GM21526 (cell line): ENCODE data around the gene DUSP15.
"Not testable (repeated sequence)": the region's sequence is repeated elsewhere in the genome, so short reads cannot be mapped to it uniquely, and the experiment has no call there.

ENCODE experiments used
- ATAC-seq: cut with Tn5 transposase; IDR thresholded peaks from one replicate; pipeline ENCODE4 v1.9.1; 2021; ENCODE audit warnings: moderate library complexity; ENCODE audit not compliant: unreplicated experiment, low FRiP score

DUSP15 gene

GRCh38 chr20:31869942-31870725, at the start of gene DUSP15, which contains the start of gene TTLL9:
TSS of gene DUSP15 (minus strand) at chr20:31870527. CDS start at chr20:31870337, 190 bp downstream.
TSS of gene TTLL9 (plus strand) at chr20:31870634. CDS start at chr20:31871127, 493 bp downstream.
- ATAC-seq: no peak

- no peak for ATAC-seq
Observed at GRCh38 chr20:31919410-31920155, 49.3 kb upstream of the DUSP15 start.

- ATAC-seq: no peak
Observed at GRCh38 chr20:31918466-31919105, 48.3 kb upstream of the DUSP15 start.

- not testable (repeated sequence) for ATAC-seq
Observed at GRCh38 chr20:31917962-31918412, 47.7 kb upstream of the DUSP15 start.

- ATAC-seq: no peak
Observed at GRCh38 chr20:31916708-31917107, 46.4 kb upstream of the DUSP15 start.

GRCh38 chr20:31915491-31916280, 45.4 kb upstream of the DUSP15 start:
- ATAC-seq: no peak

- no peak for ATAC-seq
Observed at GRCh38 chr20:31914170-31914569, 43.8 kb upstream of the DUSP15 start.

- ATAC-seq: no peak
Observed at GRCh38 chr20:31913431-31914157, 43.3 kb upstream of the DUSP15 start.

- no peak for ATAC-seq
Observed at GRCh38 chr20:31910071-31910803, 39.9 kb upstream of the DUSP15 start.

GRCh38 chr20:31909253-31910070, 39.1 kb upstream of the DUSP15 start:
- ATAC-seq: no peak

- no peak for ATAC-seq
Observed at GRCh38 chr20:31908424-31908823, 38.1 kb upstream of the DUSP15 start.

GRCh38 chr20:31908016-31908415, 37.7 kb upstream of the DUSP15 start:
- ATAC-seq: no peak

GRCh38 chr20:31907046-31907445, 36.7 kb upstream of the DUSP15 start:
- no peak for ATAC-seq

- no peak for ATAC-seq
Observed at GRCh38 chr20:31906001-31906400, 35.7 kb upstream of the DUSP15 start.

GRCh38 chr20:31903627-31904386, 33.5 kb upstream of the DUSP15 start:
- ATAC-seq: no peak

- no peak for ATAC-seq
Observed at GRCh38 chr20:31901615-31902014, 31.3 kb upstream of the DUSP15 start.

GRCh38 chr20:31897541-31897940, 27.2 kb upstream of the DUSP15 start:
- ATAC-seq: no peak
